Caco-2 (cell line): ENCODE results near the gene MCC. TPM values are rescaled to one million over a fixed set of nuclear protein-coding genes. Genes with fewer than 3 reads are reported as not detected.

Experiments used
- BruUV-seq: library from RNA; stranded (reverse); fragments of 400-500 nt; replicated peaks from 2 replicates; lab custom pipeline; 2021; lab: Mats Ljungman, UMichigan
- CTCF ChIA-PET: fragments of 300-600 bp; sonication (Branson Sonifier 250); formaldehyde crosslinking; loops from one replicate; lab custom pipeline; 2022; ENCODE audit warnings: antibody characterized with exemption; lab: Charles Lee
- POLR2A ChIA-PET: fragments of 300-600 bp; sonication (Branson Sonifier 250); formaldehyde crosslinking; loops from one replicate; lab custom pipeline; 2022; ENCODE audit warnings: antibody characterized with exemption; lab: Charles Lee
- DNase-seq, 2 experiments: peaks; one replicate each; pipeline versions ENCODE4 v3.0.0 to v3.0.0-alpha.2; 2020 to 2022
- H3K27me3 ChIP-seq: replicated peaks from 2 replicates; pipeline ENCODE4 v1.6.0; 2011; ENCODE audit warnings: low read length; ENCODE audit not compliant: control insufficient read depth, insufficient read depth
- H3K36me3 ChIP-seq: 2 replicates; pipeline ENCODE4 v1.5.1; 2011; ENCODE audit warnings: low read length; ENCODE audit not compliant: control insufficient read depth, insufficient read depth
- H3K4me1 ChIP-seq: fragments of 250-450 bp; sonication (Bioruptor Pico); 2 replicates; pipeline ENCODE4 v1.5.1; 2020; ENCODE audit warnings: mild to moderate bottlenecking
- H3K4me3 ChIP-seq: 2 replicates; pipeline ENCODE4 v1.5.1; 2011; ENCODE audit warnings: low read depth, mild to moderate bottlenecking, control low read depth, low read length
- H3K9me3 ChIP-seq: fragments of 250-450 bp; sonication (Bioruptor Pico); 2 replicates; pipeline ENCODE4 v1.5.1; 2020; ENCODE audit warnings: mild to moderate bottlenecking, moderate library complexity
- H3K27ac Mint-ChIP-seq: one replicate; pipeline ENCODE4 v1.8.0; 2022; ENCODE audit warnings: mixed read lengths; ENCODE audit not compliant: unreplicated experiment
- H3K27me3 Mint-ChIP-seq: one replicate; pipeline ENCODE4 v1.8.0; 2022; ENCODE audit warnings: mixed read lengths; ENCODE audit not compliant: insufficient read depth, unreplicated experiment
- H3K36me3 Mint-ChIP-seq: one replicate; pipeline ENCODE4 v1.8.0; 2022; ENCODE audit warnings: mild to moderate bottlenecking, mixed read lengths; ENCODE audit not compliant: insufficient read depth, unreplicated experiment
- H3K4me1 Mint-ChIP-seq: one replicate; pipeline ENCODE4 v1.8.0; 2022; ENCODE audit warnings: low read depth, mixed read lengths; ENCODE audit not compliant: unreplicated experiment
- H3K4me3 Mint-ChIP-seq: one replicate; pipeline ENCODE4 v1.8.0; 2022; ENCODE audit warnings: mild to moderate bottlenecking, moderate library complexity, mixed read lengths; ENCODE audit not compliant: unreplicated experiment
- H3K9me3 Mint-ChIP-seq: one replicate; pipeline ENCODE4 v1.8.0; 2022; ENCODE audit warnings: mixed read lengths; ENCODE audit not compliant: unreplicated experiment
- intact Hi-C: fragments of 100-400 bp; cut with micrococcal nuclease; formaldehyde crosslinking; loops from one replicate; pipeline ENCODE4 v1.10.0; 2022; ENCODE audit not compliant: unreplicated experiment
- total RNA-seq: library from RNA; stranded (reverse); gene quantifications from 2 replicates; pipeline ENCODE4 v1.2.3, GENCODE V29; 2022
- TF ChIP-seq, protein P1 (sequence below), 2 experiments: fragments of 200-600 bp in 1 of 2; IDR thresholded peaks; 1 replicate in 1 of 2; 2 replicates in 1 of 2; pipeline versions ENCODE4 v1.5.1 to v1.8.0; 2011 to 2022; ENCODE audit warnings: antibody characterized with exemption in 1 of 2, control low read depth in 1 of 2, inconsistent platforms in 1 of 2, low read depth in 1 of 2, low read length in 1 of 2, mild to moderate bottlenecking in 1 of 2, moderate library complexity in 1 of 2; ENCODE audit not compliant: insufficient read depth in 1 of 2, severe bottlenecking in 1 of 2, unreplicated experiment in 1 of 2

MCC gene
- total RNA-seq, 1 experiment from 2014 or later, result 0.09 TPM

DNA sequence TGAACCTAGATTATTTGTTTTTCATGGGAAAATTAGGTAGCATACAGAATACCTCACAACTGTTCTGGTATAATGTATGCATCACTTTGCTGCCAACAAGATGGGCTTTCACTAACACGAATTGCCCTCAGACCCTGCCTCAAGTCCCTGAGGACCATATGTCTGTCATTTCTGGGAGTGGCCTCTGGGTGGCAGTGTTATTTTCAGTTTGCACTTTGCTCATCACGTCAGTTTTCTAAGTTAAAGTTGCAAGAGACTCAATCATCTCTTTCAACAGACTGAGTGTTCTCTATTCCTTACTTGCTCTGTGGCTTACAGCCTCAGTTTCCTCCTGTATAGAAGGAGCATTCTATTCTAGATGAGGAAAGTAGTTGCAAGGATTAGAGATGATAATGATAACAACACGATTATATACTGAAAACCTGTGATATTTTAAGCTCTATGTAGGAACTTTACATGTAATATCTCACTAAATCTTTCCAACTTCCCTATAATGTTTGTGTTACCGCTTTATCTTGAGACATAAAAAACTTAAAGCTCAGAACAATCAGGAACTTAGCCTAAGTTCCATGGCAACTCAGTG is 109.2 kb downstream of the MCC start:
- H3K36me3 Mint-ChIP-seq, result no peaks in the 10 kb centered on the region
- H3K4me1 ChIP-seq, result no peaks in the 10 kb centered on the region
- H3K27ac Mint-ChIP-seq, result no peak overlapping the region
- peaks cover 16% of the 10 kb centered on the region for H3K27me3 Mint-ChIP-seq
- peak; percentile 53 to 60 for DNase-seq
- no peaks in the 10 kb centered on the region for H3K9me3 ChIP-seq
- intact Hi-C loops, result loop anchor here (1.0 kb wide), 2 partner anchors 134 to 227 kb away; partner anchors contain the start of gene YTHDC2
- POLR2A ChIA-PET, result no interaction called here
- no peaks in the 10 kb centered on the region for H3K9me3 Mint-ChIP-seq
- BruUV-seq, result no TSS peak
- TF ChIP-seq, protein P1, sequence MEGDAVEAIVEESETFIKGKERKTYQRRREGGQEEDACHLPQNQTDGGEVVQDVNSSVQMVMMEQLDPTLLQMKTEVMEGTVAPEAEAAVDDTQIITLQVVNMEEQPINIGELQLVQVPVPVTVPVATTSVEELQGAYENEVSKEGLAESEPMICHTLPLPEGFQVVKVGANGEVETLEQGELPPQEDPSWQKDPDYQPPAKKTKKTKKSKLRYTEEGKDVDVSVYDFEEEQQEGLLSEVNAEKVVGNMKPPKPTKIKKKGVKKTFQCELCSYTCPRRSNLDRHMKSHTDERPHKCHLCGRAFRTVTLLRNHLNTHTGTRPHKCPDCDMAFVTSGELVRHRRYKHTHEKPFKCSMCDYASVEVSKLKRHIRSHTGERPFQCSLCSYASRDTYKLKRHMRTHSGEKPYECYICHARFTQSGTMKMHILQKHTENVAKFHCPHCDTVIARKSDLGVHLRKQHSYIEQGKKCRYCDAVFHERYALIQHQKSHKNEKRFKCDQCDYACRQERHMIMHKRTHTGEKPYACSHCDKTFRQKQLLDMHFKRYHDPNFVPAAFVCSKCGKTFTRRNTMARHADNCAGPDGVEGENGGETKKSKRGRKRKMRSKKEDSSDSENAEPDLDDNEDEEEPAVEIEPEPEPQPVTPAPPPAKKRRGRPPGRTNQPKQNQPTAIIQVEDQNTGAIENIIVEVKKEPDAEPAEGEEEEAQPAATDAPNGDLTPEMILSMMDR (IDR thresholded peaks at IDR 0.05; ENCODE audit: insufficient read depth in 1 of 2, low read depth in 1 of 2, low read length in 1 of 2, severe bottlenecking in 1 of 2, unreplicated experiment in 1 of 2), result peak; percentile 70 to 76
- no peak overlapping the region for H3K4me3 Mint-ChIP-seq
- H3K27me3 ChIP-seq, result no peaks in the 10 kb centered on the region
- no peaks in the 10 kb centered on the region for H3K36me3 ChIP-seq
- H3K4me3 ChIP-seq, result no peak overlapping the region
- CTCF ChIA-PET, result no interaction called here
- H3K4me1 Mint-ChIP-seq, result no peaks in the 10 kb centered on the region

DNA sequence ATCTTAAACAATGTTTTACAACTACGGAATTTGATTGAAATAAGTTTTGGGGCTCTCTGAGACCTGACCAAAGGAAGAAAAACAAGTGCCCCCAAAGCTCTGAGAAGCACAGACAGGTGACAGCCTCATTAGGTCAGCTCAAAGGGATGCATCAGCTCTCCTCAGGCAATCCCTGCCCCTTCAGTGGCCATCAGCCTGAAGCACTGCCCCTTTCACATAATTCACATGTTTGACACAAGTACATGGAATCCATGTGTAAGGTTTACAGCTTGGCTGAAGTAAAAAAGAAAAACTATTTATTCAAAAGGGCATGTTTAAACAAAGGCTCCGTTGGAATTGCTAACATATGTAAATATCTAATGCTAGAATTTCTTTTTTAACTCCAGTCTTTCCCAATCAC is 109.7 kb downstream of the MCC start:
- no TSS peak for BruUV-seq
- Mint-ChIP-seq H3K36me3 (no peaks in the 10 kb centered on the region), H3K27me3 (peaks cover 16% of the 10 kb centered on the region), H3K27ac (no peak overlapping the region), H3K9me3 (no peaks in the 10 kb centered on the region), H3K4me3 (no peak overlapping the region), H3K4me1 (no peaks in the 10 kb centered on the region)
- no peaks in the 10 kb centered on the region for H3K4me1 ChIP-seq
- intact Hi-C loops, result no loop called here
- no peaks in the 10 kb centered on the region for H3K36me3 ChIP-seq
- H3K9me3 ChIP-seq, result no peaks in the 10 kb centered on the region
- no peaks in the 10 kb centered on the region for H3K27me3 ChIP-seq
- TF ChIP-seq, protein P1 (IDR thresholded peaks at IDR 0.05; ENCODE audit: insufficient read depth in 1 of 2, low read depth in 1 of 2, low read length in 1 of 2, severe bottlenecking in 1 of 2, unreplicated experiment in 1 of 2), result no peak
- no peak for DNase-seq
- POLR2A ChIA-PET, result no interaction called here
- no peak overlapping the region for H3K4me3 ChIP-seq
- CTCF ChIA-PET, result no interaction called here

DNA sequence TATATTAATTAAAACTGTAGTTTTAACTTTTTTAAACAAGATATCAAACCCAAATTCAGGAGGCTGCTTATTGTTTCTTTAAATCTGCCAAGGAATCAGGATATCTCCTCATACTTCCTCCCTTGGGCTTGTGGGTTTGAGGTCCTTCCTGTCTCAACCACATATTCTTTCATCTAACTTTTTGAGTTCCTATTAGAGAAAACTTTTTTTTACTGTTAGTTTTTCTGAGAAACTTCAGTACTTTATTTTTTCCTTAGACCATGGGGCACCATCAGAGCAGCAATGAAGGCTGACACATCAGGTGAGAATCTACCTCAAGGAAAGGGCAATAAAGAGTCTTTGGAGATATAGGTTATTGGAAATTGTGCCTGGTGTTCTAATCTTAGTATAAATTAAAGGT is 110.2 kb downstream of the MCC start:
- Mint-ChIP-seq H3K4me1 (no peaks in the 10 kb centered on the region), H3K27me3 (peaks cover 13% of the 10 kb centered on the region), H3K27ac (no peak overlapping the region), H3K36me3 (no peaks in the 10 kb centered on the region), H3K4me3 (no peak overlapping the region), H3K9me3 (no peaks in the 10 kb centered on the region)
- Histone ChIP-seq H3K9me3 (no peaks in the 10 kb centered on the region), H3K4me1 (no peaks in the 10 kb centered on the region), H3K36me3 (no peaks in the 10 kb centered on the region), H3K27me3 (no peaks in the 10 kb centered on the region), H3K4me3 (no peak overlapping the region)
- TF ChIP-seq, protein P1 (IDR thresholded peaks at IDR 0.05; ENCODE audit: insufficient read depth in 1 of 2, low read depth in 1 of 2, low read length in 1 of 2, severe bottlenecking in 1 of 2, unreplicated experiment in 1 of 2), result no peak
- intact Hi-C loops, result no loop called here
- ChIA-PET POLR2A (no interaction called here), CTCF (no interaction called here)
- DNase-seq, result no peak
- BruUV-seq, result no TSS peak
